Osteocyte (in vitro differentiated cells): Measurements from ENCODE around the gene MRPL36. TPM values are rescaled to one million over a fixed set of nuclear protein-coding genes. Genes with fewer than 3 reads are reported as not detected.

Experiments used
- DNase-seq: peaks from one replicate; pipeline ENCODE4 v3.0.0; 2021; ENCODE audit warnings: mixed read lengths; ENCODE audit not compliant: unreplicated experiment; ENCODE audit errors: extremely low spot score
- H3K27ac Mint-ChIP-seq: one replicate; pipeline ENCODE4 v1.8.0; 2021; ENCODE audit warnings: mild to moderate bottlenecking, mixed read lengths; ENCODE audit not compliant: unreplicated experiment
- H3K27me3 Mint-ChIP-seq: one replicate; pipeline ENCODE4 v1.8.0; 2021; ENCODE audit warnings: mixed read lengths; ENCODE audit not compliant: unreplicated experiment
- H3K36me3 Mint-ChIP-seq: one replicate; pipeline ENCODE4 v1.8.0; 2021; ENCODE audit warnings: mixed read lengths; ENCODE audit not compliant: unreplicated experiment
- H3K4me1 Mint-ChIP-seq: one replicate; pipeline ENCODE4 v1.8.0; 2021; ENCODE audit warnings: mixed read lengths; ENCODE audit not compliant: unreplicated experiment
- H3K4me3 Mint-ChIP-seq: one replicate; pipeline ENCODE4 v1.8.0; 2021; ENCODE audit warnings: mild to moderate bottlenecking, moderate library complexity, mixed read lengths; ENCODE audit not compliant: unreplicated experiment
- H3K9me3 Mint-ChIP-seq: one replicate; pipeline ENCODE4 v1.8.0; 2021; ENCODE audit warnings: mixed read lengths; ENCODE audit not compliant: unreplicated experiment
- CTCF ChIP-seq: fragments of 200-600 bp; sonication (generic); IDR thresholded peaks from 2 replicates; pipeline ENCODE4 v1.5.0; 2021; ENCODE audit warnings: antibody characterized with exemption, mild to moderate bottlenecking, moderate library complexity
- total RNA-seq: library from RNA; stranded (reverse); gene quantifications from 2 replicates; pipeline ENCODE4 v1.2.1, GENCODE V29; 2021

Gene MRPL36
- total RNA-seq, 1 donor from 2014 or later, result 44.0 TPM

DNA sequence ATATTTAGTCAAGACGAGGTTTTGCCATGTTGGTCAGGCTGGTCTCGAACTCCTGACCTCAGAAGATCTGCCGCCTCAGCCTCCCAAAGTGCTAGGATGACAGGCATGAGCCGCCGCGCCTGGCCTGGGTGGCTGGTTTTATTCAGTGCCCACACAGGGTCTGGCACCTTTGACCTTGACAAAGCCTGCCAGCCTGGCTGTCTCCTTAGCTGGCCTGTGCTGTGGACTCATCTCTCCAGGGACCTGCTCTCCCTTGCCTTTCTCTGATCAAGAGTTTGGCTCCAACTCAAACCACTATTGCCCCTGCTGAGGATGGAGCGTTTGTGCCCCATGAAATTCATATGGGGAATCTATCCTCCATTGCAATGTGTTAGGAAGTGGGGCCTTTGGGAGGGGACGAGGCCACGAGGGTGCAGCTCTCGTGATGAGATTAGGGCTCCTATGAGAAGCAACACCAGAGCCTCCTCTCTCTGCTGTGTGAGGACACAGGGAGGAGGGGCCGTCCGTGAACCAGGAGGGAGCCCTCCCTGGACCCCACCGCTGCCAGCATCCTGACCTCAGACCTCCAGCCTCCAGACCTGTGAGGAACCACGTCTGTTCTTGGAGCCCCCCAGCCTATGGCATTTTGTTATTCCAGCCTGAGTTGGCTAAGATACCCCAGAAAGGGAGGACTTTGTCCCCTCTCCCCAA, 45.0 kb downstream of the MRPL36 start:
- Mint-ChIP-seq H3K27me3 (no peaks in the 10 kb centered on the region), H3K9me3 (peaks cover 9% of the 10 kb centered on the region), H3K4me3 (no peak overlapping the region), H3K27ac (no peak overlapping the region), H3K4me1 (no peaks in the 10 kb centered on the region), H3K36me3 (no peaks in the 10 kb centered on the region)
- no peak for TF ChIP-seq CTCF
- DNase-seq, result peak; percentile 78

- no peak overlapping the region for H3K4me3 Mint-ChIP-seq
- DNase-seq, result peak; percentile 74
- H3K27me3 Mint-ChIP-seq, result no peaks in the 10 kb centered on the region
- no peak overlapping the region for H3K27ac Mint-ChIP-seq
- H3K4me1 Mint-ChIP-seq, result no peaks in the 10 kb centered on the region
- peaks cover 4% of the 10 kb centered on the region for H3K9me3 Mint-ChIP-seq
- H3K36me3 Mint-ChIP-seq, result no peaks in the 10 kb centered on the region
- TF ChIP-seq CTCF, result no peak
Measured at GRCh38 chr5:1753490-1753889, 46.1 kb downstream of the MRPL36 start.

DNA sequence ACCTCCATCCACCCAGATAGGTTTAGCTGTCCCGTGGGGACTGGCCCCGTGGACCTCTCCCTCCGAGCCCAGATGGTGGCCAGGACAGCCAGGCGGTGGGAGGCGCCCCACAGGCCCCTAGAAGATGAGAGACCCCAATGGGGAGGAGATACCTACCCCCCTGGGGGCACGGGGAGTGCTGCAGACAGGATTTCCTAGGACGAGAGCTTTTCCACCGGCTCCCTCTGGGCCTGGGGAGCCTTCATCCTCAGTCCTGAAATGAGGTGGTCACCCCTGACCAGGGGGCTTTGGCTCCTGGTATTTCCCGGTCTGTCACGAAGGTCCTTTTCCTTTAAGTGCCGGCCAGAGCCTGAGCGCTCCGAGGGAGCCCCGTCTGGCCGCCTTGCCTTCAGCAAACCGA, 46.8 kb downstream of the MRPL36 start:
- no peaks in the 10 kb centered on the region for H3K36me3 Mint-ChIP-seq
- peak; percentile 83 for DNase-seq
- no peaks in the 10 kb centered on the region for H3K27me3 Mint-ChIP-seq
- no peak for TF ChIP-seq CTCF
- H3K4me1 Mint-ChIP-seq, result no peaks in the 10 kb centered on the region
- no peaks in the 10 kb centered on the region for H3K9me3 Mint-ChIP-seq
- H3K27ac Mint-ChIP-seq, result no peak overlapping the region
- H3K4me3 Mint-ChIP-seq, result no peak overlapping the region

- no peak overlapping the region for H3K27ac Mint-ChIP-seq
- H3K36me3 Mint-ChIP-seq, result no peaks in the 10 kb centered on the region
- H3K9me3 Mint-ChIP-seq, result no peaks in the 10 kb centered on the region
- no peaks in the 10 kb centered on the region for H3K27me3 Mint-ChIP-seq
- no peak for TF ChIP-seq CTCF
- no peaks in the 10 kb centered on the region for H3K4me1 Mint-ChIP-seq
- no peak overlapping the region for H3K4me3 Mint-ChIP-seq
- DNase-seq, result peak; percentile 60
Measured at GRCh38 chr5:1751864-1752822, 47.5 kb downstream of the MRPL36 start.
